ENCODE results near the gene KTI12.

- TF ChIP-seq, protein P1, sequence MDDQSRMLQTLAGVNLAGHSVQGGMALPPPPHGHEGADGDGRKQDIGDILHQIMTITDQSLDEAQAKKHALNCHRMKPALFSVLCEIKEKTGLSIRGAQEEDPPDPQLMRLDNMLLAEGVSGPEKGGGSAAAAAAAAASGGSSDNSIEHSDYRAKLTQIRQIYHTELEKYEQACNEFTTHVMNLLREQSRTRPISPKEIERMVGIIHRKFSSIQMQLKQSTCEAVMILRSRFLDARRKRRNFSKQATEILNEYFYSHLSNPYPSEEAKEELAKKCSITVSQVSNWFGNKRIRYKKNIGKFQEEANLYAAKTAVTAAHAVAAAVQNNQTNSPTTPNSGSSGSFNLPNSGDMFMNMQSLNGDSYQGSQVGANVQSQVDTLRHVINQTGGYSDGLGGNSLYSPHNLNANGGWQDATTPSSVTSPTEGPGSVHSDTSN (CRISPR knock-in tag; IDR thresholded peaks at IDR 0.05) = no peak
- TF ChIP-seq REST (tag by site-specific recombination; IDR thresholded peaks at IDR 0.05) = no peak
- no peak for TF ChIP-seq ZBTB21 (tag by site-specific recombination; IDR thresholded peaks at IDR 0.05)
- TF ChIP-seq ZNF677 (tag by site-specific recombination; IDR thresholded peaks at IDR 0.05) = no peak
- TF ChIP-seq RBAK (tag by site-specific recombination; IDR thresholded peaks at IDR 0.05) = no peak
- TF ChIP-seq, protein P2, sequence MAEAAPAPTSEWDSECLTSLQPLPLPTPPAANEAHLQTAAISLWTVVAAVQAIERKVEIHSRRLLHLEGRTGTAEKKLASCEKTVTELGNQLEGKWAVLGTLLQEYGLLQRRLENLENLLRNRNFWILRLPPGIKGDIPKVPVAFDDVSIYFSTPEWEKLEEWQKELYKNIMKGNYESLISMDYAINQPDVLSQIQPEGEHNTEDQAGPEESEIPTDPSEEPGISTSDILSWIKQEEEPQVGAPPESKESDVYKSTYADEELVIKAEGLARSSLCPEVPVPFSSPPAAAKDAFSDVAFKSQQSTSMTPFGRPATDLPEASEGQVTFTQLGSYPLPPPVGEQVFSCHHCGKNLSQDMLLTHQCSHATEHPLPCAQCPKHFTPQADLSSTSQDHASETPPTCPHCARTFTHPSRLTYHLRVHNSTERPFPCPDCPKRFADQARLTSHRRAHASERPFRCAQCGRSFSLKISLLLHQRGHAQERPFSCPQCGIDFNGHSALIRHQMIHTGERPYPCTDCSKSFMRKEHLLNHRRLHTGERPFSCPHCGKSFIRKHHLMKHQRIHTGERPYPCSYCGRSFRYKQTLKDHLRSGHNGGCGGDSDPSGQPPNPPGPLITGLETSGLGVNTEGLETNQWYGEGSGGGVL (tag by site-specific recombination; IDR thresholded peaks at IDR 0.05) = no peak
- TF ChIP-seq ZNF626 (tag by site-specific recombination; IDR thresholded peaks at IDR 0.05) = no peak
- TF ChIP-seq ZNF843 (tag by site-specific recombination; IDR thresholded peaks at IDR 0.05) = no peak
These were observed 4.3 kb upstream of the KTI12 start for GRCh38 chr1:52037909-52038308.
